HG03060 (cell line): ENCODE results near the gene IL1A.

Experiments used
- ATAC-seq: cut with Tn5 transposase; IDR thresholded peaks from one replicate; pipeline ENCODE4 v1.9.1; 2021; ENCODE audit warnings: low read depth, moderate number of reproducible peaks; ENCODE audit not compliant: unreplicated experiment

The IL1A gene

GRCh38 chr2:112793449-112793978, 9.2 kb upstream of the IL1A start:
- peak; percentile 17 for ATAC-seq

- no peak for ATAC-seq
Measured at GRCh38 chr2:112792419-112792818, 8.1 kb upstream of the IL1A start.

GRCh38 chr2:112791693-112792230, 7.5 kb upstream of the IL1A start:
- no peak for ATAC-seq

GRCh38 chr2:112791019-112791418, 6.7 kb upstream of the IL1A start:
- ATAC-seq = no peak

- no peak for ATAC-seq
Measured at GRCh38 chr2:112790305-112790704, 6.0 kb upstream of the IL1A start.

GRCh38 chr2:112789186-112789585, 4.9 kb upstream of the IL1A start:
- ATAC-seq = no peak

GRCh38 chr2:112788653-112789052, 4.4 kb upstream of the IL1A start:
- no peak for ATAC-seq

GRCh38 chr2:112787729-112788393, 3.6 kb upstream of the IL1A start:
- ATAC-seq = no peak

- no peak for ATAC-seq
Measured at GRCh38 chr2:112787294-112787693, 3.0 kb upstream of the IL1A start.

- ATAC-seq = no peak
Measured at GRCh38 chr2:112783187-112783714, 1.0 kb downstream of the IL1A start.

- peak; percentile 46 for ATAC-seq
Measured at GRCh38 chr2:112782234-112782799, 2.0 kb downstream of the IL1A start.

GRCh38 chr2:112779598-112779997, 4.7 kb downstream of the IL1A start:
- ATAC-seq = no peak

- no peak for ATAC-seq
Measured at GRCh38 chr2:112777036-112777435, 7.3 kb downstream of the IL1A start.

GRCh38 chr2:112776113-112776512, 8.2 kb downstream of the IL1A start:
- no peak for ATAC-seq

GRCh38 chr2:112774536-112775285, 9.6 kb downstream of the IL1A start:
- no peak for ATAC-seq

- ATAC-seq = no peak
Measured at GRCh38 chr2:112773556-112773955, 10.7 kb downstream of the IL1A start.

- ATAC-seq = no peak
Measured at GRCh38 chr2:112772911-112773475, 11.3 kb downstream of the IL1A start.

- no peak for ATAC-seq
Measured at GRCh38 chr2:112772322-112772721, 12.0 kb downstream of the IL1A start.

- ATAC-seq = no peak
Measured at GRCh38 chr2:112768432-112768831, 15.9 kb downstream of the IL1A start.

- no peak for ATAC-seq
Measured at GRCh38 chr2:112767693-112768330, 16.5 kb downstream of the IL1A start.
